ENCODE measurements around the gene TBC1D22A. TPM values are rescaled to one million over a fixed set of nuclear protein-coding genes. Genes with fewer than 3 reads are reported as not detected.

Gene TBC1D22A
- total RNA-seq, 2 donors from 2014 or later, result 21.5 to 23.1 TPM

- intact Hi-C loops (cut with DNase I), result no loop called here
- H3K27ac ChIP-seq, result no peak overlapping the region
- H3K36me3 ChIP-seq (replicated peaks in 1 of 2; ENCODE audit: insufficient read depth in 1 of 2, low read depth in 2 of 2), result no peaks in the 10 kb centered on the region
- WGBS, 2 donors, result 76 to 86% methylated on average over 19 to 20 of the region's 20 CpGs
- H3K4me3 ChIP-seq, result no peak overlapping the region
- DNase-seq (peak in 1 of 4 donors; percentile 7), ATAC-seq (no peak)
- H3K4me1 ChIP-seq, result no peaks in the 10 kb centered on the region
- no peak for TF ChIP-seq POLR2A (IDR thresholded peaks at IDR 0.05)
- TF ChIP-seq, protein P1, sequence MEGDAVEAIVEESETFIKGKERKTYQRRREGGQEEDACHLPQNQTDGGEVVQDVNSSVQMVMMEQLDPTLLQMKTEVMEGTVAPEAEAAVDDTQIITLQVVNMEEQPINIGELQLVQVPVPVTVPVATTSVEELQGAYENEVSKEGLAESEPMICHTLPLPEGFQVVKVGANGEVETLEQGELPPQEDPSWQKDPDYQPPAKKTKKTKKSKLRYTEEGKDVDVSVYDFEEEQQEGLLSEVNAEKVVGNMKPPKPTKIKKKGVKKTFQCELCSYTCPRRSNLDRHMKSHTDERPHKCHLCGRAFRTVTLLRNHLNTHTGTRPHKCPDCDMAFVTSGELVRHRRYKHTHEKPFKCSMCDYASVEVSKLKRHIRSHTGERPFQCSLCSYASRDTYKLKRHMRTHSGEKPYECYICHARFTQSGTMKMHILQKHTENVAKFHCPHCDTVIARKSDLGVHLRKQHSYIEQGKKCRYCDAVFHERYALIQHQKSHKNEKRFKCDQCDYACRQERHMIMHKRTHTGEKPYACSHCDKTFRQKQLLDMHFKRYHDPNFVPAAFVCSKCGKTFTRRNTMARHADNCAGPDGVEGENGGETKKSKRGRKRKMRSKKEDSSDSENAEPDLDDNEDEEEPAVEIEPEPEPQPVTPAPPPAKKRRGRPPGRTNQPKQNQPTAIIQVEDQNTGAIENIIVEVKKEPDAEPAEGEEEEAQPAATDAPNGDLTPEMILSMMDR (IDR thresholded peaks at IDR 0.05), result no peak
- H3K9me3 ChIP-seq, result no peaks in the 10 kb centered on the region
- H3K27me3 ChIP-seq, result no peaks in the 10 kb centered on the region
Measured at GRCh38 chr22:47221840-47222615, 459.6 kb downstream of the TBC1D22A start.

Other genes starting within 250 kb of the TBC1D22A start
- gene CELSR1, start 225.0 kb upstream of the TBC1D22A start, total RNA-seq, result 1 to 10 TPM in 1 of 2 donors, under 1 TPM in 1; 0.66 to 3.6 TPM
- gene GRAMD4, start 142.3 kb upstream of the TBC1D22A start, total RNA-seq, result 10 to 100 TPM; 29.3 to 62.3 TPM
- gene CERK, start 24.4 kb upstream of the TBC1D22A start, total RNA-seq, result 10 to 100 TPM; 33.6 to 46.4 TPM